HCT116 (cell line): ENCODE measurements around the gene UBASH3B. TPM values are rescaled to one million over a fixed set of nuclear protein-coding genes. Genes with fewer than 3 reads are reported as not detected.

Experiments
- ATAC-seq: fragments of 200-7000 bp; cut with Tn5 transposase; 2 replicates; pipeline ENCODE4 v1.9.1; 2020; ENCODE audit warnings: mild to moderate bottlenecking, moderate library complexity
- BruUV-seq: library from RNA; stranded (reverse); fragments of 400-500 nt; replicated peaks from 2 replicates; lab custom pipeline; 2021; lab: Mats Ljungman, UMichigan
- CTCF ChIA-PET: fragments of 300-600 bp; sonication (Branson Sonifier 250); formaldehyde crosslinking; loops from one replicate; lab custom pipeline; 2021; ENCODE audit warnings: antibody characterized with exemption; lab: Charles Lee
- POLR2A ChIA-PET: fragments of 300-600, 350-600 bp; sonication (Branson Sonifier 250); formaldehyde crosslinking; loops from one replicate; lab custom pipeline; 2021; ENCODE audit warnings: antibody characterized with exemption; lab: Charles Lee
- RAD21 ChIA-PET, 2 experiments: fragments of 300-600 bp; sonication (Branson Sonifier 250); formaldehyde crosslinking; loops; one replicate each; lab custom pipeline; 2023; ENCODE audit warnings: low total read pairs in 2 of 2; ENCODE audit not compliant: uncharacterized antibody in 2 of 2, unreplicated experiment in 2 of 2, low non-redundant PET in 1 of 2; lab: Charles Lee
- DNase-seq: peaks from one replicate; pipeline ENCODE4 v3.0.0-alpha.2; 2010; ENCODE audit warnings: low read depth, low spot score
- H2AFZ ChIP-seq: fragments of 200-600 bp; shearing (Covaris generic), sonication (generic); 2 replicates; pipeline ENCODE4 v1.6.1; 2017; ENCODE audit warnings: low read depth, mixed run types, mixed read lengths, antibody characterized with exemption, low read length; ENCODE audit not compliant: poor library complexity, severe bottlenecking
- H3K27ac ChIP-seq: 2 replicates; pipeline ENCODE4 v1.5.1; 2012; ENCODE audit warnings: low read depth, low read length
- H3K27me3 ChIP-seq: fragments of 200-600 bp; sonication (generic); 2 replicates; pipeline ENCODE4 v1.6.1; 2016; ENCODE audit warnings: mixed run types, low read length, mixed read lengths; ENCODE audit not compliant: insufficient read depth
- H3K36me3 ChIP-seq, 2 experiments: fragments of 200-500 bp in 1 of 2; fragments of 200-600 bp in 1 of 2; sonication (Bioruptor generic) in 1 of 2; sonication (generic) in 1 of 2; 2 replicates each; pipeline versions ENCODE4 v1.5.1 to v1.6.1; 2014 to 2016; ENCODE audit warnings: low read length in 2 of 2, inconsistent platforms in 1 of 2, mixed read lengths in 1 of 2, mixed run types in 1 of 2; ENCODE audit not compliant: insufficient read depth in 2 of 2, control insufficient read depth in 1 of 2
- H3K4me1 ChIP-seq, 2 experiments: fragments of 200-600 bp in 1 of 2; sonication (generic) in 1 of 2; 2 replicates each; pipeline versions ENCODE4 v1.5.1 to v1.6.1; 2012 to 2017; ENCODE audit warnings: low read length in 2 of 2, inconsistent platforms in 1 of 2, mild to moderate bottlenecking in 1 of 2, mixed read lengths in 1 of 2, mixed run types in 1 of 2, moderate library complexity in 1 of 2; ENCODE audit not compliant: insufficient read depth in 2 of 2, control insufficient read depth in 1 of 2
- H3K4me2 ChIP-seq: fragments of 200-600 bp; sonication (generic); 2 replicates; pipeline ENCODE4 v1.6.1; 2017; ENCODE audit warnings: mixed run types, low read length, mixed read lengths
- H3K4me3 ChIP-seq, 2 experiments: fragments of 200-600 bp in 1 of 2; sonication (generic) in 1 of 2; replicated peaks in 1 of 2; 2 replicates each; pipeline ENCODE4 v1.5.1; 2011 to 2016; ENCODE audit warnings: low read length in 2 of 2, control low read depth in 1 of 2, low read depth in 1 of 2, mild to moderate bottlenecking in 1 of 2, mixed read lengths in 1 of 2, mixed run types in 1 of 2
- H3K79me2 ChIP-seq: fragments of 200-600 bp; sonication (generic); 2 replicates; pipeline ENCODE4 v1.6.1; 2017; ENCODE audit warnings: mild to moderate bottlenecking, mixed run types, low read length, moderate library complexity, mixed read lengths; ENCODE audit not compliant: insufficient read depth
- H3K9ac ChIP-seq: fragments of 200-600 bp; sonication (generic); 2 replicates; pipeline ENCODE4 v1.6.1; 2016; ENCODE audit warnings: low read length, mixed read lengths
- H3K9me2 ChIP-seq: fragments of 200-600 bp; sonication (generic), shearing (Covaris generic); 2 replicates; pipeline ENCODE4 v1.6.1; 2017; ENCODE audit warnings: mixed run types, mild to moderate bottlenecking, moderate library complexity; ENCODE audit not compliant: insufficient read depth
- H3K9me3 ChIP-seq, 2 experiments: fragments of 200-500 bp in 1 of 2; fragments of 200-600 bp in 1 of 2; sonication (Bioruptor generic) in 1 of 2; sonication (generic) in 1 of 2; 2 replicates each; pipeline ENCODE4 v1.6.1; 2014 to 2017; ENCODE audit warnings: low read length in 2 of 2, mixed read lengths in 2 of 2, inconsistent platforms in 1 of 2, low read depth in 1 of 2, mild to moderate bottlenecking in 1 of 2, mixed run types in 1 of 2, moderate library complexity in 1 of 2; ENCODE audit not compliant: control insufficient read depth in 1 of 2, insufficient read depth in 1 of 2
- H4K20me1 ChIP-seq: fragments of 200-600 bp; sonication (generic), shearing (Covaris generic); 2 replicates; pipeline ENCODE4 v1.6.1; 2017; ENCODE audit warnings: mixed run types, mild to moderate bottlenecking, moderate library complexity; ENCODE audit not compliant: insufficient read depth
- CBX3 ChIP-seq: IDR thresholded peaks from 2 replicates; pipeline ENCODE4 v1.6.1; 2012; ENCODE audit warnings: low read depth
- CEBPB ChIP-seq: IDR thresholded peaks from 2 replicates; pipeline ENCODE4 v1.6.1; 2012; ENCODE audit warnings: low read depth
- EGR1 ChIP-seq: IDR thresholded peaks from 2 replicates; pipeline ENCODE4 v1.6.1; 2012; ENCODE audit warnings: low read depth
- ELF1 ChIP-seq: IDR thresholded peaks from 2 replicates; pipeline ENCODE4 v1.6.1; 2012; ENCODE audit warnings: low read depth, borderline replicate concordance
- EZH2 ChIP-seq: fragments of 200-600 bp; sonication (generic); IDR thresholded peaks from 2 replicates; pipeline ENCODE4 v1.6.1; 2017; ENCODE audit warnings: antibody characterized with exemption, mixed run types
- EZH2phosphoT487 ChIP-seq: fragments of 200-600 bp; IDR thresholded peaks from 2 replicates; pipeline ENCODE4 v1.6.1; 2018; ENCODE audit warnings: antibody characterized with exemption, borderline replicate concordance
- FOSL1 ChIP-seq: IDR thresholded peaks from 2 replicates; pipeline ENCODE4 v1.6.1; 2012; ENCODE audit warnings: low read depth
- JUND ChIP-seq: IDR thresholded peaks from 2 replicates; pipeline ENCODE4 v1.6.1; 2012
- POLR2AphosphoS5 ChIP-seq: IDR thresholded peaks from 2 replicates; pipeline ENCODE4 v1.6.1; 2011; ENCODE audit warnings: mild to moderate bottlenecking, low read depth, low read length, moderate library complexity
- RAD21 ChIP-seq: IDR thresholded peaks from 2 replicates; pipeline ENCODE4 v1.6.1; 2012; ENCODE audit warnings: low read depth, mild to moderate bottlenecking
- SIN3A ChIP-seq: IDR thresholded peaks from 2 replicates; pipeline ENCODE4 v1.6.1; 2012; ENCODE audit warnings: low read depth
- SP1 ChIP-seq: IDR thresholded peaks from 2 replicates; pipeline ENCODE4 v1.6.1; 2012; ENCODE audit warnings: low read depth
- YY1 ChIP-seq: IDR thresholded peaks from 2 replicates; pipeline ENCODE4 v1.6.1; 2011; ENCODE audit warnings: low read length, low read depth, moderate library complexity, mild to moderate bottlenecking; ENCODE audit not compliant: insufficient replicate concordance; ENCODE audit errors: extremely low read depth
- ZNF274 ChIP-seq: fragments of 200-500 bp; sonication (Bioruptor generic); IDR thresholded peaks from 2 replicates; pipeline ENCODE4 v1.6.1; 2014; ENCODE audit warnings: mild to moderate bottlenecking, low read depth, low read length, inconsistent platforms
- intact Hi-C: fragments of 100-400 bp; cut with micrococcal nuclease; formaldehyde crosslinking; loops from 2 replicates; pipeline ENCODE4 v1.10.0; 2022
- total RNA-seq: library from RNA; stranded (reverse); gene quantifications from one replicate; pipeline ENCODE4 v1.2.1, GENCODE V29; 2021; ENCODE audit not compliant: unreplicated experiment
- TF ChIP-seq, protein P1 (sequence below): IDR thresholded peaks from 2 replicates; pipeline ENCODE4 v1.6.1; 2011; ENCODE audit warnings: mild to moderate bottlenecking, low read length, moderate library complexity; ENCODE audit not compliant: insufficient replicate concordance; ENCODE audit errors: extremely low read depth
- TF ChIP-seq, protein P2 (sequence below), 3 experiments: fragments of 200-600 bp in 1 of 3; sonication (generic) in 1 of 3; IDR thresholded peaks in 2 of 3; conservative IDR thresholded peaks in 1 of 3; 2 replicates each; pipeline ENCODE4 v1.5.1; 2012 to 2017; ENCODE audit warnings: low read depth in 2 of 3, low read length in 2 of 3, antibody characterized with exemption in 1 of 3, borderline replicate concordance in 1 of 3, control low read depth in 1 of 3, mild to moderate bottlenecking in 1 of 3, mixed read lengths in 1 of 3, mixed run types in 1 of 3, moderate library complexity in 1 of 3; ENCODE audit not compliant: insufficient read depth in 1 of 3
- TF ChIP-seq, protein P3 (sequence below): IDR thresholded peaks from 2 replicates; pipeline ENCODE4 v1.6.1; 2012; ENCODE audit warnings: low read depth

UBASH3B gene
- total RNA-seq, 1 experiment from 2014 or later = 40.3 TPM

DNA sequence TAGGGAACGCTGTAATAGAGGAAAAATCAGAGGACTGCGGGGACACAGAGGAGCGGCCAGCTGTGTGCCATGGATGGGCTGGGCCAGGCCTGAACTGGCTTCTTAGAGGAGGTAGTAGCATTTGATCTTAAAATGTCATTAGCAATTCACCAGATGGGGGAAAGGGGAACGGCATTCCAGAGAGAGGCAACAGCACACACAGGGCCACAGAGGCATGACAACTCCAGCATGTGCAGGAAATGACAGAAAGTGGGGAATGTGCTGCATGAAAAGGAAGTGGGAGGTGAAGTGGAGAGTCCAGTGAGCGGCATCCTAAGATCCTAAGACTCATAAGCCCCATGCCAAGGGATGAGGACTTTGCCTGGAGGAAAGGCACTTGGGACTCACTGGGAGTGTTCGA, 69.0 kb downstream of the UBASH3B start:
- ATAC-seq = no peak
- Histone ChIP-seq H3K27me3 (no peaks in the 10 kb centered on the region), H2AFZ (no peak overlapping the region), H4K20me1 (no peaks in the 10 kb centered on the region), H3K9ac (no peak overlapping the region), H3K4me1 (peaks cover 18 to 38% of the 10 kb centered on the region in 2 experiments), H3K79me2 (peaks cover 3% of the 10 kb centered on the region), H3K4me3 (no peak overlapping the region), H3K4me2 (no peak overlapping the region), H3K9me3 (no peaks in the 10 kb centered on the region), H3K27ac (no peak overlapping the region), H3K36me3 (no peaks in the 10 kb centered on the region), H3K9me2 (no peaks in the 10 kb centered on the region)
- intact Hi-C loops = no loop called here
- ChIA-PET CTCF (no interaction called here), POLR2A (no interaction called here), RAD21 (no interaction called here)
- TF ChIP-seq POLR2AphosphoS5 = no peak
- TF ChIP-seq CBX3 = no peak
- TF ChIP-seq EZH2 = no peak
- no peak for TF ChIP-seq FOSL1
- no peak for TF ChIP-seq SIN3A
- TF ChIP-seq, protein P1, sequence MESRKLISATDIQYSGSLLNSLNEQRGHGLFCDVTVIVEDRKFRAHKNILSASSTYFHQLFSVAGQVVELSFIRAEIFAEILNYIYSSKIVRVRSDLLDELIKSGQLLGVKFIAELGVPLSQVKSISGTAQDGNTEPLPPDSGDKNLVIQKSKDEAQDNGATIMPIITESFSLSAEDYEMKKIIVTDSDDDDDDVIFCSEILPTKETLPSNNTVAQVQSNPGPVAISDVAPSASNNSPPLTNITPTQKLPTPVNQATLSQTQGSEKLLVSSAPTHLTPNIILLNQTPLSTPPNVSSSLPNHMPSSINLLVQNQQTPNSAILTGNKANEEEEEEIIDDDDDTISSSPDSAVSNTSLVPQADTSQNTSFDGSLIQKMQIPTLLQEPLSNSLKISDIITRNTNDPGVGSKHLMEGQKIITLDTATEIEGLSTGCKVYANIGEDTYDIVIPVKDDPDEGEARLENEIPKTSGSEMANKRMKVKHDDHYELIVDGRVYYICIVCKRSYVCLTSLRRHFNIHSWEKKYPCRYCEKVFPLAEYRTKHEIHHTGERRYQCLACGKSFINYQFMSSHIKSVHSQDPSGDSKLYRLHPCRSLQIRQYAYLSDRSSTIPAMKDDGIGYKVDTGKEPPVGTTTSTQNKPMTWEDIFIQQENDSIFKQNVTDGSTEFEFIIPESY = no peak
- TF ChIP-seq RAD21 = no peak
- no peak for TF ChIP-seq EZH2phosphoT487
- no peak for TF ChIP-seq YY1
- no peak for TF ChIP-seq CEBPB
- no peak for TF ChIP-seq SP1
- TF ChIP-seq, protein P2, sequence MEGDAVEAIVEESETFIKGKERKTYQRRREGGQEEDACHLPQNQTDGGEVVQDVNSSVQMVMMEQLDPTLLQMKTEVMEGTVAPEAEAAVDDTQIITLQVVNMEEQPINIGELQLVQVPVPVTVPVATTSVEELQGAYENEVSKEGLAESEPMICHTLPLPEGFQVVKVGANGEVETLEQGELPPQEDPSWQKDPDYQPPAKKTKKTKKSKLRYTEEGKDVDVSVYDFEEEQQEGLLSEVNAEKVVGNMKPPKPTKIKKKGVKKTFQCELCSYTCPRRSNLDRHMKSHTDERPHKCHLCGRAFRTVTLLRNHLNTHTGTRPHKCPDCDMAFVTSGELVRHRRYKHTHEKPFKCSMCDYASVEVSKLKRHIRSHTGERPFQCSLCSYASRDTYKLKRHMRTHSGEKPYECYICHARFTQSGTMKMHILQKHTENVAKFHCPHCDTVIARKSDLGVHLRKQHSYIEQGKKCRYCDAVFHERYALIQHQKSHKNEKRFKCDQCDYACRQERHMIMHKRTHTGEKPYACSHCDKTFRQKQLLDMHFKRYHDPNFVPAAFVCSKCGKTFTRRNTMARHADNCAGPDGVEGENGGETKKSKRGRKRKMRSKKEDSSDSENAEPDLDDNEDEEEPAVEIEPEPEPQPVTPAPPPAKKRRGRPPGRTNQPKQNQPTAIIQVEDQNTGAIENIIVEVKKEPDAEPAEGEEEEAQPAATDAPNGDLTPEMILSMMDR (IDR thresholded peaks at IDR 0.05 in 2 of 3, conservative IDR thresholded peaks at IDR 0.05 in 1 of 3; ENCODE audit: borderline replicate concordance in 1 of 3, insufficient read depth in 1 of 3, low read depth in 2 of 3, low read length in 2 of 3) = no peak
- no peak for TF ChIP-seq ELF1
- TF ChIP-seq EGR1 = no peak
- TF ChIP-seq, protein P3, sequence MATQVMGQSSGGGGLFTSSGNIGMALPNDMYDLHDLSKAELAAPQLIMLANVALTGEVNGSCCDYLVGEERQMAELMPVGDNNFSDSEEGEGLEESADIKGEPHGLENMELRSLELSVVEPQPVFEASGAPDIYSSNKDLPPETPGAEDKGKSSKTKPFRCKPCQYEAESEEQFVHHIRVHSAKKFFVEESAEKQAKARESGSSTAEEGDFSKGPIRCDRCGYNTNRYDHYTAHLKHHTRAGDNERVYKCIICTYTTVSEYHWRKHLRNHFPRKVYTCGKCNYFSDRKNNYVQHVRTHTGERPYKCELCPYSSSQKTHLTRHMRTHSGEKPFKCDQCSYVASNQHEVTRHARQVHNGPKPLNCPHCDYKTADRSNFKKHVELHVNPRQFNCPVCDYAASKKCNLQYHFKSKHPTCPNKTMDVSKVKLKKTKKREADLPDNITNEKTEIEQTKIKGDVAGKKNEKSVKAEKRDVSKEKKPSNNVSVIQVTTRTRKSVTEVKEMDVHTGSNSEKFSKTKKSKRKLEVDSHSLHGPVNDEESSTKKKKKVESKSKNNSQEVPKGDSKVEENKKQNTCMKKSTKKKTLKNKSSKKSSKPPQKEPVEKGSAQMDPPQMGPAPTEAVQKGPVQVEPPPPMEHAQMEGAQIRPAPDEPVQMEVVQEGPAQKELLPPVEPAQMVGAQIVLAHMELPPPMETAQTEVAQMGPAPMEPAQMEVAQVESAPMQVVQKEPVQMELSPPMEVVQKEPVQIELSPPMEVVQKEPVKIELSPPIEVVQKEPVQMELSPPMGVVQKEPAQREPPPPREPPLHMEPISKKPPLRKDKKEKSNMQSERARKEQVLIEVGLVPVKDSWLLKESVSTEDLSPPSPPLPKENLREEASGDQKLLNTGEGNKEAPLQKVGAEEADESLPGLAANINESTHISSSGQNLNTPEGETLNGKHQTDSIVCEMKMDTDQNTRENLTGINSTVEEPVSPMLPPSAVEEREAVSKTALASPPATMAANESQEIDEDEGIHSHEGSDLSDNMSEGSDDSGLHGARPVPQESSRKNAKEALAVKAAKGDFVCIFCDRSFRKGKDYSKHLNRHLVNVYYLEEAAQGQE = no peak
- no peak for TF ChIP-seq JUND
- TF ChIP-seq ZNF274 = no peak
- no peak for DNase-seq
- BruUV-seq = no TSS peak
